ENCODE data around the gene HIVEP2.

The HIVEP2 gene

GRCh38 chr6:142750998-142751397 is 194.0 kb downstream of the HIVEP2 start:
- H3K27ac Mint-ChIP-seq: no peak overlapping the region
- DNase-seq (ENCODE audit: low spot score): no peak
- peaks cover 3% of the 10 kb centered on the region for H3K4me1 Mint-ChIP-seq (ENCODE audit: low read depth)
- H3K9me3 Mint-ChIP-seq: no peaks in the 10 kb centered on the region
- H3K36me3 Mint-ChIP-seq (ENCODE audit: low read depth): peaks cover 11% of the 10 kb centered on the region
- no peaks in the 10 kb centered on the region for H3K27me3 Mint-ChIP-seq (ENCODE audit: low read depth)
- H3K4me3 Mint-ChIP-seq: no peak overlapping the region

GRCh38 chr6:142749556-142749955 is 195.4 kb downstream of the HIVEP2 start:
- Mint-ChIP-seq H3K27ac (no peak overlapping the region), H3K4me3 (no peak overlapping the region), H3K4me1 (ENCODE audit: low read depth) (no peaks in the 10 kb centered on the region), H3K27me3 (ENCODE audit: low read depth) (no peaks in the 10 kb centered on the region), H3K36me3 (ENCODE audit: low read depth) (peaks cover 7% of the 10 kb centered on the region), H3K9me3 (no peaks in the 10 kb centered on the region)
- no peak for DNase-seq (ENCODE audit: low spot score)

- Mint-ChIP-seq H3K9me3 (no peaks in the 10 kb centered on the region), H3K4me3 (no peak overlapping the region), H3K36me3 (ENCODE audit: low read depth) (no peaks in the 10 kb centered on the region), H3K4me1 (ENCODE audit: low read depth) (no peaks in the 10 kb centered on the region), H3K27ac (no peak overlapping the region), H3K27me3 (ENCODE audit: low read depth) (no peaks in the 10 kb centered on the region)
- no peak for DNase-seq (ENCODE audit: low spot score)
Observed at GRCh38 chr6:142746524-142746923, 198.5 kb downstream of the HIVEP2 start.

GRCh38 chr6:142744836-142745235 is 200.1 kb downstream of the HIVEP2 start:
- Mint-ChIP-seq H3K4me1 (ENCODE audit: low read depth) (no peaks in the 10 kb centered on the region), H3K9me3 (no peaks in the 10 kb centered on the region), H3K36me3 (ENCODE audit: low read depth) (no peaks in the 10 kb centered on the region), H3K27ac (no peak overlapping the region), H3K4me3 (no peak overlapping the region), H3K27me3 (ENCODE audit: low read depth) (no peaks in the 10 kb centered on the region)
- no peak for DNase-seq (ENCODE audit: low spot score)

GRCh38 chr6:142740449-142740848 is 204.5 kb downstream of the HIVEP2 start:
- DNase-seq (ENCODE audit: low spot score): no peak
- no peaks in the 10 kb centered on the region for H3K36me3 Mint-ChIP-seq (ENCODE audit: low read depth)
- H3K4me3 Mint-ChIP-seq: no peak overlapping the region
- no peaks in the 10 kb centered on the region for H3K4me1 Mint-ChIP-seq (ENCODE audit: low read depth)
- H3K27ac Mint-ChIP-seq: no peak overlapping the region
- H3K9me3 Mint-ChIP-seq: no peaks in the 10 kb centered on the region
- no peaks in the 10 kb centered on the region for H3K27me3 Mint-ChIP-seq (ENCODE audit: low read depth)

- no peak for DNase-seq (ENCODE audit: low spot score)
- H3K4me1 Mint-ChIP-seq (ENCODE audit: low read depth): no peaks in the 10 kb centered on the region
- no peaks in the 10 kb centered on the region for H3K27me3 Mint-ChIP-seq (ENCODE audit: low read depth)
- no peaks in the 10 kb centered on the region for H3K36me3 Mint-ChIP-seq (ENCODE audit: low read depth)
- H3K9me3 Mint-ChIP-seq: no peaks in the 10 kb centered on the region
- H3K27ac Mint-ChIP-seq: no peak overlapping the region
- no peak overlapping the region for H3K4me3 Mint-ChIP-seq
Observed at GRCh38 chr6:142738731-142739130, 206.2 kb downstream of the HIVEP2 start.

- no peak overlapping the region for H3K27ac Mint-ChIP-seq
- no peaks in the 10 kb centered on the region for H3K9me3 Mint-ChIP-seq
- DNase-seq (ENCODE audit: low spot score): no peak
- H3K4me1 Mint-ChIP-seq (ENCODE audit: low read depth): no peaks in the 10 kb centered on the region
- no peak overlapping the region for H3K4me3 Mint-ChIP-seq
- no peaks in the 10 kb centered on the region for H3K27me3 Mint-ChIP-seq (ENCODE audit: low read depth)
- no peaks in the 10 kb centered on the region for H3K36me3 Mint-ChIP-seq (ENCODE audit: low read depth)
Observed at GRCh38 chr6:142738035-142738396, 207.0 kb downstream of the HIVEP2 start.

GRCh38 chr6:142737368-142738034 is 207.5 kb downstream of the HIVEP2 start:
- no peaks in the 10 kb centered on the region for H3K36me3 Mint-ChIP-seq (ENCODE audit: low read depth)

GRCh38 chr6:142735204-142735603 is 209.8 kb downstream of the HIVEP2 start:
- DNase-seq (ENCODE audit: low spot score): no peak
- H3K4me1 Mint-ChIP-seq (ENCODE audit: low read depth): no peaks in the 10 kb centered on the region
- H3K9me3 Mint-ChIP-seq: no peaks in the 10 kb centered on the region
- H3K4me3 Mint-ChIP-seq: no peak overlapping the region
- H3K27me3 Mint-ChIP-seq (ENCODE audit: low read depth): no peaks in the 10 kb centered on the region
- no peak overlapping the region for H3K27ac Mint-ChIP-seq
- H3K36me3 Mint-ChIP-seq (ENCODE audit: low read depth): no peaks in the 10 kb centered on the region

More at GRCh38 chr6:142737368-142738034, 207.5 kb downstream of the HIVEP2 start:
- Mint-ChIP-seq H3K27me3 (ENCODE audit: low read depth) (no peaks in the 10 kb centered on the region), H3K27ac (no peak overlapping the region), H3K4me3 (no peak overlapping the region), H3K9me3 (no peaks in the 10 kb centered on the region), H3K4me1 (ENCODE audit: low read depth) (no peaks in the 10 kb centered on the region)
- DNase-seq (ENCODE audit: low spot score): no peak

- Mint-ChIP-seq H3K9me3 (no peaks in the 10 kb centered on the region), H3K4me1 (ENCODE audit: low read depth) (peaks cover 7% of the 10 kb centered on the region), H3K4me3 (no peak overlapping the region), H3K27me3 (ENCODE audit: low read depth) (no peaks in the 10 kb centered on the region), H3K36me3 (ENCODE audit: low read depth) (no peaks in the 10 kb centered on the region), H3K27ac (no peak overlapping the region)
- DNase-seq (ENCODE audit: low spot score): no peak
Observed at GRCh38 chr6:142732790-142733189, 212.2 kb downstream of the HIVEP2 start.

GRCh38 chr6:142731611-142732010 is 213.4 kb downstream of the HIVEP2 start:
- DNase-seq (ENCODE audit: low spot score): no peak
- no peaks in the 10 kb centered on the region for H3K9me3 Mint-ChIP-seq
- no peak overlapping the region for H3K27ac Mint-ChIP-seq
- no peak overlapping the region for H3K4me3 Mint-ChIP-seq
- H3K27me3 Mint-ChIP-seq (ENCODE audit: low read depth): no peaks in the 10 kb centered on the region
- H3K4me1 Mint-ChIP-seq (ENCODE audit: low read depth): peaks cover 7% of the 10 kb centered on the region
- no peaks in the 10 kb centered on the region for H3K36me3 Mint-ChIP-seq (ENCODE audit: low read depth)

GRCh38 chr6:142729618-142730017 is 215.4 kb downstream of the HIVEP2 start:
- Mint-ChIP-seq H3K4me3 (no peak overlapping the region), H3K27ac (no peak overlapping the region), H3K4me1 (ENCODE audit: low read depth) (peaks cover 8% of the 10 kb centered on the region), H3K36me3 (ENCODE audit: low read depth) (no peaks in the 10 kb centered on the region), H3K9me3 (no peaks in the 10 kb centered on the region), H3K27me3 (ENCODE audit: low read depth) (no peaks in the 10 kb centered on the region)
- DNase-seq (ENCODE audit: low spot score): no peak

- Mint-ChIP-seq H3K36me3 (ENCODE audit: low read depth) (no peaks in the 10 kb centered on the region), H3K27ac (no peak overlapping the region), H3K27me3 (ENCODE audit: low read depth) (no peaks in the 10 kb centered on the region), H3K4me3 (no peak overlapping the region), H3K9me3 (no peaks in the 10 kb centered on the region), H3K4me1 (ENCODE audit: low read depth) (peaks cover 8% of the 10 kb centered on the region)
- DNase-seq (ENCODE audit: low spot score): no peak
Observed at GRCh38 chr6:142728910-142729481, 216.0 kb downstream of the HIVEP2 start.

- no peak overlapping the region for H3K4me3 Mint-ChIP-seq
- no peaks in the 10 kb centered on the region for H3K9me3 Mint-ChIP-seq
- H3K27me3 Mint-ChIP-seq (ENCODE audit: low read depth): no peaks in the 10 kb centered on the region
- H3K27ac Mint-ChIP-seq: no peak overlapping the region
- no peak for DNase-seq (ENCODE audit: low spot score)
- peaks cover 8% of the 10 kb centered on the region for H3K4me1 Mint-ChIP-seq (ENCODE audit: low read depth)
- H3K36me3 Mint-ChIP-seq (ENCODE audit: low read depth): no peaks in the 10 kb centered on the region
Observed at GRCh38 chr6:142728364-142728763, 216.6 kb downstream of the HIVEP2 start.

- no peak for DNase-seq (ENCODE audit: low spot score)
- Mint-ChIP-seq H3K27ac (no peak overlapping the region), H3K9me3 (no peaks in the 10 kb centered on the region), H3K4me3 (no peak overlapping the region), H3K4me1 (ENCODE audit: low read depth) (peaks cover 8% of the 10 kb centered on the region), H3K36me3 (ENCODE audit: low read depth) (no peaks in the 10 kb centered on the region), H3K27me3 (ENCODE audit: low read depth) (no peaks in the 10 kb centered on the region)
Observed at GRCh38 chr6:142726616-142727015, 218.4 kb downstream of the HIVEP2 start.

Measured in T-helper 2 cell treated with Interferon-gamma antibody and Interleukin-4, amounts not matched to agents 5 μg/mL and 100 μg/mL, for 36 hours (primary cell).